MM.1S (cell line): ENCODE results near the gene REC8.
A peak's percentile ranks its signal among the peaks of the same experiment; 100 is the strongest.
"Not testable (repeated sequence)": the region's sequence is repeated elsewhere in the genome, so short reads cannot be mapped to it uniquely, and the experiment has no call there.

ENCODE experiments used
- DNase-seq: peaks from one replicate; pipeline ENCODE4 v3.0.0-alpha.2; 2015
- H2AFZ ChIP-seq: fragments of 300-600 bp; sonication (generic); 2 replicates; pipeline ENCODE4 v1.6.0; 2016; ENCODE audit warnings: antibody characterized with exemption, low read length
- H3F3A ChIP-seq: fragments of 300-600 bp; sonication (generic); 2 replicates; pipeline ENCODE4 v1.6.1; 2016; ENCODE audit warnings: mild to moderate bottlenecking, antibody characterized with exemption, low read length, moderate library complexity, mixed read lengths; ENCODE audit not compliant: insufficient read depth
- H3K27ac ChIP-seq: fragments of 300-600 bp; sonication (generic); 2 replicates; pipeline ENCODE4 v1.5.1; 2016; ENCODE audit warnings: mild to moderate bottlenecking, low read length
- H3K27me3 ChIP-seq: fragments of 300-600 bp; sonication (generic); replicated peaks from 2 replicates; pipeline ENCODE4 v1.6.0; 2016; ENCODE audit warnings: low read length; ENCODE audit not compliant: insufficient read depth
- H3K36me3 ChIP-seq: fragments of 300-600 bp; sonication (generic); replicated peaks from 2 replicates; pipeline ENCODE4 v1.6.1; 2016; ENCODE audit warnings: mild to moderate bottlenecking, low read length, mixed read lengths; ENCODE audit not compliant: insufficient read depth
- H3K4me1 ChIP-seq: fragments of 300-600 bp; sonication (generic); 2 replicates; pipeline ENCODE4 v1.6.1; 2016; ENCODE audit warnings: low read length, mixed read lengths
- H3K4me2 ChIP-seq: fragments of 300-600 bp; sonication (generic); 2 replicates; pipeline ENCODE4 v1.6.0; 2016; ENCODE audit warnings: low read depth, low read length
- H3K4me3 ChIP-seq: fragments of 300-600 bp; sonication (generic); 2 replicates; pipeline ENCODE4 v1.5.1; 2016; ENCODE audit warnings: low read length, mixed read lengths
- H3K79me2 ChIP-seq: fragments of 300-600 bp; sonication (generic); 2 replicates; pipeline ENCODE4 v1.6.1; 2016; ENCODE audit warnings: mixed run types, low read length, mixed read lengths
- H3K9ac ChIP-seq: fragments of 300-600 bp; sonication (generic); 2 replicates; pipeline ENCODE4 v1.6.1; 2016; ENCODE audit warnings: low read length, mixed read lengths
- H3K9me2 ChIP-seq: fragments of 300-600 bp; sonication (generic); replicated peaks from 2 replicates; pipeline ENCODE4 v1.6.1; 2016; ENCODE audit warnings: mild to moderate bottlenecking, low read length, mixed read lengths; ENCODE audit not compliant: insufficient read depth
- H3K9me3 ChIP-seq: fragments of 300-600 bp; sonication (generic); replicated peaks from 2 replicates; pipeline ENCODE4 v1.6.1; 2016; ENCODE audit warnings: mild to moderate bottlenecking, low read length, mixed read lengths; ENCODE audit not compliant: insufficient read depth
- H4K20me1 ChIP-seq: fragments of 300-600 bp; sonication (generic); 2 replicates; pipeline ENCODE4 v1.6.1; 2016; ENCODE audit warnings: mild to moderate bottlenecking, low read length, moderate library complexity, mixed read lengths; ENCODE audit not compliant: insufficient read depth
- CTCF ChIP-seq: fragments of 300-600 bp; sonication (generic); IDR thresholded peaks from 2 replicates; pipeline ENCODE4 v1.5.1; 2016; ENCODE audit warnings: antibody characterized with exemption, low read length, mixed read lengths
- EZH2 ChIP-seq: fragments of 300-600 bp; sonication (generic); optimal IDR thresholded peaks from 2 replicates; pipeline ENCODE3; 2017; ENCODE audit warnings: low read depth, mild to moderate bottlenecking, antibody characterized with exemption, low read length, mixed read lengths
- EZH2phosphoT487 ChIP-seq: fragments of 300-600 bp; sonication (generic); IDR thresholded peaks from 2 replicates; pipeline ENCODE4 v1.6.1; 2018; ENCODE audit warnings: antibody characterized with exemption, low read length

The REC8 gene

GRCh38 chr14:24197056-24197450 lies 25.2 kb downstream of the REC8 start:
- Histone ChIP-seq H3K27ac (no peak overlapping the region; the same call in 1 of the 2 replicates), H4K20me1 (no peaks in the 10 kb centered on the region), H3K9ac (peak overlapping the region; percentile 47; the same call in 1 of the 2 replicates), H3K27me3 (no peaks in the 10 kb centered on the region), H3K79me2 (peaks cover 21% of the 10 kb centered on the region), H3K4me3 (0 out of 2 replicates have a peak overlapping the region, but pooled peaks have one; percentile 20), H3K4me2 (peak overlapping the region; percentile 50; the same call in 1 of the 2 replicates), H3K9me2 (no peaks in the 10 kb centered on the region), H3K36me3 (no peaks in the 10 kb centered on the region), H3F3A (peaks cover 7% of the 10 kb centered on the region; the same call in 1 of the 2 replicates), H2AFZ (no peak overlapping the region), H3K4me1 (peaks cover 5% of the 10 kb centered on the region; the same call in 1 of the 2 replicates), H3K9me3 (no peaks in the 10 kb centered on the region)
- TF ChIP-seq EZH2phosphoT487, result no peak
- no peak for TF ChIP-seq EZH2
- TF ChIP-seq CTCF, result no peak
- DNase-seq, result no peak

- TF ChIP-seq EZH2 (no peak), CTCF (no peak), EZH2phosphoT487 (no peak)
- H4K20me1 ChIP-seq, result no peaks in the 10 kb centered on the region
- no peak for DNase-seq
- H3K9me3 ChIP-seq, result no peaks in the 10 kb centered on the region
- H3F3A ChIP-seq, result peaks cover 7% of the 10 kb centered on the region; the same call in 1 of the 2 replicates
- no peak overlapping the region for H3K9ac ChIP-seq
- H3K4me1 ChIP-seq, result peaks cover 5% of the 10 kb centered on the region; the same call in 1 of the 2 replicates
- no peak overlapping the region for H2AFZ ChIP-seq
- no peaks in the 10 kb centered on the region for H3K27me3 ChIP-seq
- no peak overlapping the region for H3K4me2 ChIP-seq
- no peaks in the 10 kb centered on the region for H3K9me2 ChIP-seq
- no peak overlapping the region for H3K27ac ChIP-seq
- peaks cover 15% of the 10 kb centered on the region for H3K79me2 ChIP-seq
- no peaks in the 10 kb centered on the region for H3K36me3 ChIP-seq
- H3K4me3 ChIP-seq, result no peak overlapping the region
Measured at GRCh38 chr14:24198814-24199524, 27.1 kb downstream of the REC8 start.

- H3K4me2 ChIP-seq, H3K9me2 ChIP-seq, H4K20me1 ChIP-seq, H3K27ac ChIP-seq, H3K9me3 ChIP-seq, H3K27me3 ChIP-seq, H3K9ac ChIP-seq, H2AFZ ChIP-seq, H3K4me1 ChIP-seq, H3F3A ChIP-seq, DNase-seq, H3K4me3 ChIP-seq, H3K79me2 ChIP-seq, H3K36me3 ChIP-seq: not testable (repeated sequence)
Measured at GRCh38 chr14:24202538-24202937, 30.7 kb downstream of the REC8 start.

GRCh38 chr14:24203249-24203886 lies 31.5 kb downstream of the REC8 start:
- not testable (repeated sequence) for H3K4me1 ChIP-seq, H3K27me3 ChIP-seq, H3K27ac ChIP-seq, H3K4me3 ChIP-seq, H3F3A ChIP-seq, H3K9ac ChIP-seq, H3K79me2 ChIP-seq, DNase-seq, H3K9me2 ChIP-seq, H2AFZ ChIP-seq, H4K20me1 ChIP-seq, H3K4me2 ChIP-seq, H3K9me3 ChIP-seq, H3K36me3 ChIP-seq
